Endothelial cell of umbilical vein (primary cell): ENCODE data around the gene C11orf21. TPM values are rescaled to one million over a fixed set of nuclear protein-coding genes. Genes with fewer than 3 reads are reported as not detected.

Experiments
- BruUV-seq: library from RNA; stranded (reverse); fragments of 400-500 nt; replicated peaks from 2 replicates; lab custom pipeline; 2021; lab: Mats Ljungman, UMichigan
- CTCF ChIA-PET: fragments of 300-600, 350-600 bp; sonication (Branson Sonifier 250); formaldehyde crosslinking; loops from one replicate; lab custom pipeline; 2021; ENCODE audit warnings: antibody characterized with exemption, inconsistent platforms; lab: Charles Lee
- POLR2A ChIA-PET: fragments of 300-600, 350-600 bp; sonication (Branson Sonifier 250); formaldehyde crosslinking; loops from one replicate; lab custom pipeline; 2021; ENCODE audit warnings: antibody characterized with exemption, inconsistent platforms; lab: Charles Lee
- DNase-seq: peaks from one replicate; pipeline ENCODE4 v3.0.0-alpha.2; 2011; ENCODE audit warnings: low read depth, low spot score
- FAIRE-seq: peaks from 2 replicates; lab custom pipeline; 2011; peaks lifted over from hg19 to GRCh38; lab: Jason Lieb, UNC
- H2AFZ ChIP-seq: 2 replicates; pipeline ENCODE4 v1.6.0; 2012; ENCODE audit warnings: low read depth, low read length, control low read depth, inconsistent platforms
- H3K27ac ChIP-seq: 2 replicates; pipeline ENCODE4 v1.5.1; 2011; ENCODE audit warnings: low read depth, mild to moderate bottlenecking, control low read depth, low read length, moderate library complexity; ENCODE audit not compliant: insufficient read depth
- H3K27me3 ChIP-seq, 2 experiments: 2 replicates each; pipeline versions ENCODE4 v1.6.0 to v1.6.1; 2011; ENCODE audit warnings: low read length in 2 of 2, mixed read lengths in 1 of 2; ENCODE audit not compliant: control insufficient read depth in 2 of 2, insufficient read depth in 2 of 2
- H3K36me3 ChIP-seq, 2 experiments: 2 replicates in 1 of 2; 3 replicates in 1 of 2; pipeline ENCODE4 v1.5.1; 2011; ENCODE audit warnings: low read length in 2 of 2, mild to moderate bottlenecking in 1 of 2, moderate library complexity in 1 of 2; ENCODE audit not compliant: control insufficient read depth in 2 of 2, insufficient read depth in 2 of 2; ENCODE audit errors: extremely low read depth in 1 of 2
- H3K4me1 ChIP-seq: 3 replicates; pipeline ENCODE4 v1.5.1; 2011; ENCODE audit warnings: mild to moderate bottlenecking, low read length; ENCODE audit not compliant: control insufficient read depth, insufficient read depth; ENCODE audit errors: extremely low read depth
- H3K4me2 ChIP-seq: 2 replicates; pipeline ENCODE4 v1.6.1; 2011; ENCODE audit warnings: low read length, control low read depth, mixed read lengths; ENCODE audit not compliant: insufficient read depth
- H3K4me3 ChIP-seq, 3 experiments: fragments of 200-600 bp in 1 of 3; sonication (generic), shearing (Covaris generic) in 1 of 3; replicated peaks in 1 of 3; 2 replicates each; pipeline ENCODE4 v1.5.1; 2011 to 2016; ENCODE audit warnings: control low read depth in 3 of 3, low read length in 3 of 3, mild to moderate bottlenecking in 2 of 3, inconsistent platforms in 1 of 3, low read depth in 1 of 3, moderate library complexity in 1 of 3; ENCODE audit not compliant: insufficient read depth in 1 of 3
- H3K79me2 ChIP-seq: 2 replicates; pipeline ENCODE4 v1.6.0; 2012; ENCODE audit warnings: low read length, inconsistent platforms; ENCODE audit not compliant: control insufficient read depth, insufficient read depth
- H3K9ac ChIP-seq: replicated peaks from 2 replicates; pipeline ENCODE3; 2011; ENCODE audit warnings: low read length, control low read depth; ENCODE audit not compliant: insufficient read depth; ENCODE audit errors: extremely low read depth
- H3K9me1 ChIP-seq: replicated peaks from 3 replicates; pipeline ENCODE4 v1.6.0; 2011; ENCODE audit warnings: mild to moderate bottlenecking, low read length; ENCODE audit not compliant: control insufficient read depth, insufficient read depth; ENCODE audit errors: extremely low read depth
- H3K9me3 ChIP-seq: replicated peaks from 2 replicates; pipeline ENCODE4 v1.5.1; 2012; ENCODE audit warnings: low read length, inconsistent platforms; ENCODE audit not compliant: control insufficient read depth, insufficient read depth
- H4K20me1 ChIP-seq: replicated peaks from 2 replicates; pipeline ENCODE3; 2011; ENCODE audit warnings: mild to moderate bottlenecking, low read length; ENCODE audit not compliant: control insufficient read depth, insufficient read depth; ENCODE audit errors: extremely low read depth
- CTCF ChIP-seq, 2 donors: IDR thresholded peaks; 1 replicate in 1 of 2; 2 replicates in 1 of 2; pipeline ENCODE4 v1.5.1; 2011; ENCODE audit warnings: low read length in 2 of 2, mild to moderate bottlenecking in 2 of 2, moderate library complexity in 2 of 2, control low read depth in 1 of 2, inconsistent platforms in 1 of 2, low read depth in 1 of 2; ENCODE audit not compliant: insufficient read depth in 1 of 2; ENCODE audit errors: extremely low read depth in 1 of 2
- EZH2 ChIP-seq: IDR thresholded peaks from 2 replicates; pipeline ENCODE4 v1.6.1; 2012; ENCODE audit warnings: borderline replicate concordance, low read depth, mild to moderate bottlenecking, moderate library complexity, low read length, inconsistent platforms; ENCODE audit not compliant: severe bottlenecking
- FOS ChIP-seq: IDR thresholded peaks from 2 replicates; pipeline ENCODE4 v1.6.1; 2011; ENCODE audit warnings: mild to moderate bottlenecking, low read length, moderate library complexity, borderline replicate concordance; ENCODE audit not compliant: insufficient read depth
- GATA2 ChIP-seq: IDR thresholded peaks from 2 replicates; pipeline ENCODE4 v1.7.0; 2011; ENCODE audit warnings: low read depth, mild to moderate bottlenecking, moderate library complexity, mixed read lengths, low read length; ENCODE audit not compliant: insufficient read length, insufficient read depth
- JUN ChIP-seq: IDR thresholded peaks from 2 replicates; pipeline ENCODE4 v1.6.1; 2011; ENCODE audit warnings: borderline replicate concordance, low read depth; ENCODE audit not compliant: insufficient read length, insufficient read depth
- MAX ChIP-seq: IDR thresholded peaks from 2 replicates; pipeline ENCODE4 v1.6.1; 2011; ENCODE audit not compliant: insufficient read depth, insufficient read length
- MYC ChIP-seq: IDR thresholded peaks from one replicate; pipeline ENCODE4 v1.6.1; 2011; ENCODE audit warnings: mild to moderate bottlenecking, low read depth, low read length
- POLR2A ChIP-seq: IDR thresholded peaks from 2 replicates; pipeline ENCODE4 v1.6.1; 2012; ENCODE audit warnings: low read depth, mild to moderate bottlenecking, control low read depth, low read length
- POLR2AphosphoS5 ChIP-seq: IDR thresholded peaks from 2 replicates; pipeline ENCODE4 v1.6.1; 2012; ENCODE audit warnings: low read depth, mild to moderate bottlenecking, control low read depth, low read length, moderate library complexity; ENCODE audit not compliant: insufficient read depth
- dilution Hi-C: fragments of 300-500 bp; cut with MboI; formaldehyde crosslinking; loops from one replicate; pipeline ENCODE4 v1.15.0; 2019; ENCODE audit warnings: low sequenced_read_pairs; ENCODE audit not compliant: extremely low pct_ligation_motif_present
- intact Hi-C: fragments of 100-400 bp; cut with micrococcal nuclease; formaldehyde crosslinking; loops from one replicate; pipeline ENCODE4 v1.10.0; 2022
- polyA plus RNA-seq, 4 experiments: library from polyadenylated mRNA; depleted of rRNA in 3 of 4; stranded (reverse) in 3 of 4; unstranded in 1 of 4; fragments of >200 nt; gene quantifications; 2 replicates each; pipeline versions ENCODE4 v1.2.1 to v1.2.3, GENCODE V29; 2011 to 2012; ENCODE audit warnings: missing spikeins in 1 of 4
- total RNA-seq: library from RNA; stranded (reverse); gene quantifications from 2 replicates; pipeline ENCODE4 v1.2.3, GENCODE V29; 2021

Gene C11orf21
- total and polyA plus RNA-seq, 2 donors (not counting 3 experiments of a cell fraction or from before 2014, with no cell fraction given) = not detected

- no peaks in the 10 kb centered on the region for H3K27me3 ChIP-seq
- H4K20me1 ChIP-seq = no peaks in the 10 kb centered on the region
- TF ChIP-seq EZH2 (no peak), FOS (no peak), JUN (no peak), MYC (no peak), CTCF (IDR thresholded peaks at IDR 0.05; ENCODE audit: extremely low read depth in 1 of 2, insufficient read depth in 1 of 2, low read depth in 1 of 2, low read length in 2 of 2) (no peak), POLR2AphosphoS5 (no peak), MAX (no peak), GATA2 (no peak), POLR2A (no peak)
- H3K9me1 ChIP-seq = no peaks in the 10 kb centered on the region
- H3K4me3 ChIP-seq = no peak overlapping the region
- POLR2A ChIA-PET = no interaction called here
- no peaks in the 10 kb centered on the region for H3K9me3 ChIP-seq
- no peak overlapping the region for H3K27ac ChIP-seq
- no TSS peak for BruUV-seq
- no peak overlapping the region for H3K4me2 ChIP-seq
- dilution Hi-C loops = no loop called here
- H2AFZ ChIP-seq = no peak overlapping the region
- no peaks in the 10 kb centered on the region for H3K4me1 ChIP-seq
- intact Hi-C loops = no loop called here
- CTCF ChIA-PET = interaction anchor here (0.7 kb wide), 1 partner anchor 164 kb away, joined by 3 read pairs; no protein-coding TSS in a partner anchor
- FAIRE-seq = no peak
- H3K9ac ChIP-seq = no peak overlapping the region
- H3K79me2 ChIP-seq = no peaks in the 10 kb centered on the region
- no peaks in the 10 kb centered on the region for H3K36me3 ChIP-seq
- DNase-seq = no peak
Measured at GRCh38 chr11:2256951-2257700, 44.6 kb downstream of the C11orf21 start.
